GM06990 (cell line): ENCODE data around the gene SCLT1.

Experiments
- DNase-seq: peaks from one replicate; pipeline ENCODE4 v3.0.0-alpha.2; 2011; ENCODE audit not compliant: insufficient read length; ENCODE audit errors: extremely low read depth
- H3K27me3 ChIP-seq: replicated peaks from 2 replicates; pipeline ENCODE4 v1.6.0; 2011; ENCODE audit warnings: low read length; ENCODE audit not compliant: control insufficient read depth, insufficient read depth
- H3K36me3 ChIP-seq: 2 replicates; pipeline ENCODE4 v1.5.1; 2011; ENCODE audit warnings: low read length; ENCODE audit not compliant: control insufficient read depth, insufficient read depth
- H3K4me3 ChIP-seq: replicated peaks from 2 replicates; pipeline ENCODE4 v1.5.1; 2011; ENCODE audit warnings: low read depth, mild to moderate bottlenecking, control low read depth, low read length
- TF ChIP-seq, protein P1 (sequence below): IDR thresholded peaks from 2 replicates; pipeline ENCODE4 v1.5.1; 2011; ENCODE audit warnings: low read length, control low read depth, mild to moderate bottlenecking, inconsistent platforms; ENCODE audit not compliant: insufficient read depth, poor library complexity, severe bottlenecking

SCLT1 gene

GRCh38 chr4:129117705-129118104 is 24.4 kb upstream of the SCLT1 start:
- H3K4me3 ChIP-seq: no peak overlapping the region
- no peaks in the 10 kb centered on the region for H3K36me3 ChIP-seq
- H3K27me3 ChIP-seq: no peaks in the 10 kb centered on the region
- DNase-seq: no peak
- TF ChIP-seq, protein P1, sequence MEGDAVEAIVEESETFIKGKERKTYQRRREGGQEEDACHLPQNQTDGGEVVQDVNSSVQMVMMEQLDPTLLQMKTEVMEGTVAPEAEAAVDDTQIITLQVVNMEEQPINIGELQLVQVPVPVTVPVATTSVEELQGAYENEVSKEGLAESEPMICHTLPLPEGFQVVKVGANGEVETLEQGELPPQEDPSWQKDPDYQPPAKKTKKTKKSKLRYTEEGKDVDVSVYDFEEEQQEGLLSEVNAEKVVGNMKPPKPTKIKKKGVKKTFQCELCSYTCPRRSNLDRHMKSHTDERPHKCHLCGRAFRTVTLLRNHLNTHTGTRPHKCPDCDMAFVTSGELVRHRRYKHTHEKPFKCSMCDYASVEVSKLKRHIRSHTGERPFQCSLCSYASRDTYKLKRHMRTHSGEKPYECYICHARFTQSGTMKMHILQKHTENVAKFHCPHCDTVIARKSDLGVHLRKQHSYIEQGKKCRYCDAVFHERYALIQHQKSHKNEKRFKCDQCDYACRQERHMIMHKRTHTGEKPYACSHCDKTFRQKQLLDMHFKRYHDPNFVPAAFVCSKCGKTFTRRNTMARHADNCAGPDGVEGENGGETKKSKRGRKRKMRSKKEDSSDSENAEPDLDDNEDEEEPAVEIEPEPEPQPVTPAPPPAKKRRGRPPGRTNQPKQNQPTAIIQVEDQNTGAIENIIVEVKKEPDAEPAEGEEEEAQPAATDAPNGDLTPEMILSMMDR: no peak

DNA sequence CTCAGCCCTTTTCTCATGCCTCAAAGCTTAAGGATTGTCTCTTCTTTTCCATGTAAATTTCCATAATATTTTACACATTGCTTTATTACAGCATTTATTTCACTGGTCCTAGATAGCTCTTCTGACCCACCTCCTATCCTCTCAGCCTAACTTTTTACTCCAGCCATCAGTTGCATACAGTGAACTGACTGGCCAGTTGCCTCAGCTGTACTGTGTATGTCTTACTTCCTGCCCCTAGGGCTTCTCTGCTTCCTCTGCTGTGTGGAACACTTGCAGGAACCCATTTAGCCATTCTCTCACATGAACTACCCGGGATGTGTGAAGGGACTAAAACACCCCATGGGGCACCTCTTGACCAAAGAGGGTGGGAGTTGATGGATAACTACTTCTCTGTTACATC is 20.6 kb upstream of the SCLT1 start:
- no peak for DNase-seq
- Histone ChIP-seq H3K4me3 (no peak overlapping the region), H3K27me3 (no peaks in the 10 kb centered on the region), H3K36me3 (peaks cover 4% of the 10 kb centered on the region)
- TF ChIP-seq, protein P1: no peak

- Histone ChIP-seq H3K4me3 (no peak overlapping the region), H3K27me3 (no peaks in the 10 kb centered on the region), H3K36me3 (peaks cover 4% of the 10 kb centered on the region)
- DNase-seq: no peak
- TF ChIP-seq, protein P1: no peak
These were observed 20.1 kb upstream of the SCLT1 start for GRCh38 chr4:129113434-129113833.

- DNase-seq: no peak
- no peaks in the 10 kb centered on the region for H3K27me3 ChIP-seq
- peaks cover 4% of the 10 kb centered on the region for H3K36me3 ChIP-seq
- H3K4me3 ChIP-seq: no peak overlapping the region
- TF ChIP-seq, protein P1: no peak
These were observed 18.6 kb upstream of the SCLT1 start for GRCh38 chr4:129111919-129112318.

- Histone ChIP-seq H3K4me3 (no peak overlapping the region), H3K36me3 (peaks cover 4% of the 10 kb centered on the region), H3K27me3 (no peaks in the 10 kb centered on the region)
- TF ChIP-seq, protein P1: no peak
- no peak for DNase-seq
These were observed 17.6 kb upstream of the SCLT1 start for GRCh38 chr4:129110931-129111330.
